ENCODE data around the gene CD68. TPM values are rescaled to one million over a fixed set of nuclear protein-coding genes. Genes with fewer than 3 reads are reported as not detected.

The CD68 gene
- total RNA-seq, 1 donor from 2014 or later, result 0.77 TPM

DNA sequence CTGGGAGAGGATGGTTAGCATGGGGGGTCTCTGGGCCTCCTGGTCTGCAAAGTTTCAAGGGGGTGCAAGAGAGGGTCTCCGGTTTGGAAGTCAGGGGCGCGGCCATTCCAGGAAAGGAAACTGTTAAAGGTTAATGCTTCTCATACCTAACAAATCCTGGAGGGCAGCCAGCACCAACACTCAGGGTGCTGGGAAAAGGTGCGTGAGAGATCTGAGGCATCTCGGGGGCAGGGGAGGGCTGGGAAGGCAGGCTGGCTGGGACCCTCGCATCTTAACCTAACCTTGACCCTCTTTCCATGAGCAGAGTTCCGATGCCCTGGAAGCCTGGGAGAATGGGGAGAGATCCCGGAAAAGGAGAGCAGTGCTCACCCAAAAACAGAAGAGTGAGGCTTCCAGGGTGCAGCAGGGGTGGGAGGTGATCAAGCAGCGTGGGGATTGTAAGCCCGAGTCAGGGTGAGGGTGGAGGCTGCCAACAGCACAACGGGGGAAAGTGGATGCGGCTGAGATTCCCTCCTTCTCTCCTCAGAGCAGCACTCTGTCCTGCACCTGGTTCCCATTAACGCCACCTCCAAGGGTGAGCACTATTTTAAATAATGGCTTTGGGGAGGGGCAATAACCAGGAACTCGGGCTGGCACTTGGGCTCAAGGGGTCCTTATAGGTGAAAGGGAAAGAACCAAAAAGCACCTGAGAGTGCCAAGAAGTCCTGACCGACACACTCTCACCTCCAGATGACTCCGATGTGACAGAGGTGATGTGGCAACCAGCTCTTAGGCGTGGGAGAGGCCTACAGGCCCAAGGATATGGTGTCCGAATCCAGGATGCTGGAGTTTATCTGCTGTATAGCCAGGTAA is 19.9 kb upstream of the CD68 start:
- DNase-seq (ENCODE audit: low read depth in 2 of 2), result no peak

GRCh38 chr17:7560172-7561027 is 19.0 kb upstream of the CD68 start:
- DNase-seq (ENCODE audit: low read depth in 2 of 2), result peak in 1 of 2 donors; percentile 65

GRCh38 chr17:7561028-7561575 is 18.3 kb upstream of the CD68 start:
- DNase-seq (ENCODE audit: low read depth in 2 of 2), result peak; percentile 67 to 88

GRCh38 chr17:7561589-7562207 is 17.7 kb upstream of the CD68 start, which contains the start of gene SENP3:
SENP3 (plus strand) TSS chr17:7561919; CDS start chr17:7563077, 1,158 bp downstream.
- peak; percentile 77 to 94 for DNase-seq (ENCODE audit: low read depth in 2 of 2)

GRCh38 chr17:7562208-7562605 is 17.2 kb upstream of the CD68 start:
- DNase-seq (ENCODE audit: low read depth in 2 of 2), result no peak

- DNase-seq (ENCODE audit: low read depth in 2 of 2), result no peak
Measured at GRCh38 chr17:7563115-7563869, 16.1 kb upstream of the CD68 start.

- DNase-seq (ENCODE audit: low read depth in 2 of 2), result no peak
Measured at GRCh38 chr17:7569571-7569970, 9.9 kb upstream of the CD68 start.

DNA sequence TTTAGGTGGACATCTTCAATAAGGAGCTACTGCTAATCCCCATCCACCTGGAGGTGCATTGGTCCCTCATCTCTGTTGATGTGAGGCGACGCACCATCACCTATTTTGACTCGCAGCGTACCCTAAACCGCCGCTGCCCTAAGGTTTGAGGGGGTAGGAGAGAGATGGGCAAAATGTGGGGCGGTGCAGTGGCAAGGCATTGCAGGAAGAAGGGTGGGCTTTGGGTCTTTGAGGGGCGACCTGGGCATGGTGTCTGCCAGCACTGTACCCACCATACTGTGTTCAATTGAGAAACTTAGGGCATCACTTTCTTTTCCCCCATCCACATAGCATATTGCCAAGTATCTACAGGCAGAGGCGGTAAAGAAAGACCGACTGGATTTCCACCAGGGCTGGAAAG is 9.1 kb upstream of the CD68 start:
- DNase-seq (ENCODE audit: low read depth in 2 of 2), result no peak

DNA sequence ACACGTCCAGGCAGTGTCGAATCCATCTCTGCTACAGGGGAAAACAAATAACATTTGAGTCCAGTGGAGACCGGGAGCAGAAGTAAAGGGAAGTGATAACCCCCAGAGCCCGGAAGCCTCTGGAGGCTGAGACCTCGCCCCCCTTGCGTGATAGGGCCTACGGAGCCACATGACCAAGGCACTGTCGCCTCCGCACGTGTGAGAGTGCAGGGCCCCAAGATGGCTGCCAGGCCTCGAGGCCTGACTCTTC is 7.2 kb upstream of the CD68 start:
- DNase-seq (ENCODE audit: low read depth in 2 of 2), result no peak

DNA sequence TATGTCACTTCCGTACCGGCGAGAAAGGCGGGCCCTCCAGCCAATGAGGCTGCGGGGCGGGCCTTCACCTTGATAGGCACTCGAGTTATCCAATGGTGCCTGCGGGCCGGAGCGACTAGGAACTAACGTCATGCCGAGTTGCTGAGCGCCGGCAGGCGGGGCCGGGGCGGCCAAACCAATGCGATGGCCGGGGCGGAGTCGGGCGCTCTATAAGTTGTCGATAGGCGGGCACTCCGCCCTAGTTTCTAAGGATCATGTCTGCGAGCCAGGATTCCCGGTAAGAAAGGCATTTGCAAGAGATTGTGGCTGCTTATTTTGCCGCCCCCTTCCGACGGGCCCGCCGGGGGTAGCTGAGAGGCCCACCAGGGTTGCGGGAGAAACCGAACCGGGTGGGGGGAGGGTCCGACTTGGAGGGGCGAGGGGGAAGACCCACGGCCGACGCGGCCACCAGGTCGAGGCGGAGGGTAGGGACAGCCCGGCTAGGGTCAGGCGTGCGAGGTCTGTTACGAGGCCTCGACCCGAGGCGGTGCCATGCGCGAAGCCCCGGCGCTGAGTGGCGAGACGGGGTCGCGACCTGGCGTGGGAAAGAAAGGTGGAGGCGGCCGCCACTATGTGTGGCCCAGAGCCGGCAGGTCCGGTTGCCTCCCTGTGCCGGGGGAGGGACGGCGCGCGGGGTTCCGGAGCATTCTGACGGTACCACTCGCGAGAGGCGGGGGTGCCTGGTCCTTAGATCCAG is 6.7 kb upstream of the CD68 start:
- DNase-seq (ENCODE audit: low read depth in 2 of 2), result peak; percentile 99 to 100

- peak; percentile 89 to 94 for DNase-seq (ENCODE audit: low read depth in 2 of 2)
Measured at GRCh38 chr17:7573324-7574080, 5.9 kb upstream of the CD68 start.

GRCh38 chr17:7574176-7574953 is 5.1 kb upstream of the CD68 start:
- no peak for DNase-seq (ENCODE audit: low read depth in 2 of 2)

GRCh38 chr17:7575481-7575883 is 4.0 kb upstream of the CD68 start:
- no peak for DNase-seq (ENCODE audit: low read depth in 2 of 2)

DNA sequence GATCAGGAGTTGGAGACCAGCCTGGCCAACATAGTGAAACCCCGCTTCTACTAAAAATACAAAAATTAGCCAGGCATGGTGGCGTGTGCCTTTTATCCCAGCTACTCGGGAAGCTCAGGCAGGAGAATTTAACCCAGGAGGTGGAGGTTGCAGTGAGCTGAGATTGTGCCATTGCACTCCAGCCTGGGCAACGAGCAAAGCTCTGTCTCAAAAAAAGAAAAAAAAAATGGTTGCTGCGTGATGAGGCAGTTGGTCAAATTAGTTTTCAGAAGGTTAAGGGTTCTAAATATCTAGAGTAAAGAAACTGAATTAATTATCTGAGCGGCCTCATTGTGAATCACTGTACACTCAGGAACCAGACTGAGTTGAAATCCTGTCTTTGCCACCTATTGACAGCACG is 3.5 kb upstream of the CD68 start:
- no peak for DNase-seq (ENCODE audit: low read depth in 2 of 2)

DNA sequence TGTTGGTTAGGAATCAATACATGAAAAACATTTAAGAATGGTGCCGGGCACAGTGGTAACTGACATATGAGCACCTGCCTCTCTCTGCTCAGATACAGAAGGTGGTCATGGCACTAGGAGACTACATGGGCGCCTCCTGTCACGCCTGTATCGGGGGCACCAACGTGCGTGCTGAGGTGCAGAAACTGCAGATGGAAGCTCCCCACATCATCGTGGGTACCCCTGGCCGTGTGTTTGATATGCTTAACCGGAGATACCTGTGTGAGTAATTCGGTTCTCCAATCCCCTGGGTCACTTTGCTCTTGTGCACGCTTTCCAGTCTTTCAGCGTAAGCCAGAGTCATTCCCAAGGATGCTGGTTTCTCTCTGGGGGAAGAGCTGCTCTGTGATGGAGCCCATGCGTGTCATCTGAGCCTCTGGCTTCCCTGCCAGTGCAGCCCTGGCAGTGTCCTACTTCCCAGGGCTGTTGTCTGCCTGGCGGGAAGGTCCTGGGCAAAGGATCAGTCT is 3.0 kb upstream of the CD68 start:
- DNase-seq (ENCODE audit: low read depth in 2 of 2), result no peak

GRCh38 chr17:7577327-7578199 is 1.9 kb upstream of the CD68 start:
- DNase-seq (ENCODE audit: low read depth in 2 of 2), result no peak

GRCh38 chr17:7579834-7580603 is 581 bp downstream of the CD68 start:
- no peak for DNase-seq (ENCODE audit: low read depth in 2 of 2)

Measured in dermis microvascular lymphatic vessel endothelial cell (primary cell).